HG02759 (cell line): ENCODE results near the gene PDK4.

Source experiments
- ATAC-seq: cut with Tn5 transposase; IDR thresholded peaks from one replicate; pipeline ENCODE4 v1.9.1; 2021; ENCODE audit warnings: mild to moderate bottlenecking, moderate library complexity; ENCODE audit not compliant: unreplicated experiment

Gene PDK4

DNA sequence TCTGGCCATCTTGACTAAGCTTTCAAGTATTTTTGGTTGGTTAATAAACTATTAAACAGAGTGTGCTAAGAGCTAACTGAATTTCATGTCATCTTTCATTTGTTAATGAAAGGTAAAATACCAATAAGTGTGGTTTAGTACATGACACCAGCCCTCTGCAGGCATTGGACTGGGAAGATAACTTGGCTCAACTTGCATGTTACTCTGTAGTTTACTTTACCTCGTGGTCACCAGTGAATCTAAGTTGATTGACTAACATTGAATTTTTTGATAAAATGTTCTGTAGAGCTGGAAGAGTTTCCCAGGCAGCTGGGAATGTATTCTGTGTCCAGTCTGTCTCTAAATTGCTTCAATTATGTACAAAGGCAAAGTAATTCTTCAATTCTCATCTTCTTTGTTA lies 60.7 kb downstream of the PDK4 start:
- no peak for ATAC-seq

DNA sequence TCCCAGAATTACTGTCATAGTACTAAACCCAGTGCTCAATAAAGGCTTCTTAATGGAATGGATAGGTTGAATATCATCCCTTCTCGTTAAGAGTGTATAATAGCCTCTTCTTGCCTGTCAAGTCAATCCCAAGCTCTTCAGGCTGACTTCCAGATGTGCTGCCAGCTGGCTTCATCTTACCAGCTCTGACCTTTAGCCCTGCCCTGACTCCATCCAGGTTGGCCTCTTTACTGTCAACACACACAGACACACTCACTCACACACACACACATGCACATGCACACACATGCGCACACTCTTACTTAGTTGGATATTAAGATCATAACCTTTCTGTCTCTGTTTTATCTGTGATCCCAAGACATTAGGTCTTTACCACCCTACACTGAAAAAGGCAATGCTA lies 61.5 kb downstream of the PDK4 start:
- no peak for ATAC-seq
